Effector memory CD4-positive, alpha-beta T cell (primary cell): ENCODE data around the gene MAT1A.
"Not testable (repeated sequence)": the region's sequence is repeated elsewhere in the genome, so short reads cannot be mapped to it uniquely, and the experiment has no call there.

Experiments
- DNase-seq, 3 donors: peaks; one replicate each; pipeline ENCODE4 v3.0.0-alpha.2; 2020
- H3K27ac ChIP-seq: 2 replicates; pipeline ENCODE4 v1.7.0; 2013; ENCODE audit warnings: mild to moderate bottlenecking, low read length, moderate library complexity; ENCODE audit not compliant: insufficient read depth, poor library complexity, severe bottlenecking
- H3K27me3 ChIP-seq: replicated peaks from 2 replicates; pipeline ENCODE4 v1.7.0; 2013; ENCODE audit warnings: mild to moderate bottlenecking, low read length; ENCODE audit not compliant: insufficient read depth, control insufficient read depth, poor library complexity, severe bottlenecking
- H3K36me3 ChIP-seq: 2 replicates; pipeline ENCODE4 v1.7.0; 2013; ENCODE audit warnings: mild to moderate bottlenecking, low read length, moderate library complexity; ENCODE audit not compliant: control insufficient read depth, insufficient read depth
- H3K4me1 ChIP-seq: 2 replicates; pipeline ENCODE4 v1.7.0; 2013; ENCODE audit warnings: low read length, mild to moderate bottlenecking; ENCODE audit not compliant: control insufficient read depth, insufficient read depth, poor library complexity, severe bottlenecking
- H3K4me3 ChIP-seq: 2 replicates; pipeline ENCODE4 v1.7.0; 2013; ENCODE audit warnings: low read length, low read depth, mild to moderate bottlenecking; ENCODE audit not compliant: insufficient read depth, poor library complexity, severe bottlenecking
- H3K9me3 ChIP-seq: 2 replicates; pipeline ENCODE4 v1.7.0; 2013; ENCODE audit warnings: mild to moderate bottlenecking, low read length, moderate library complexity; ENCODE audit not compliant: control insufficient read depth

The MAT1A gene

DNA sequence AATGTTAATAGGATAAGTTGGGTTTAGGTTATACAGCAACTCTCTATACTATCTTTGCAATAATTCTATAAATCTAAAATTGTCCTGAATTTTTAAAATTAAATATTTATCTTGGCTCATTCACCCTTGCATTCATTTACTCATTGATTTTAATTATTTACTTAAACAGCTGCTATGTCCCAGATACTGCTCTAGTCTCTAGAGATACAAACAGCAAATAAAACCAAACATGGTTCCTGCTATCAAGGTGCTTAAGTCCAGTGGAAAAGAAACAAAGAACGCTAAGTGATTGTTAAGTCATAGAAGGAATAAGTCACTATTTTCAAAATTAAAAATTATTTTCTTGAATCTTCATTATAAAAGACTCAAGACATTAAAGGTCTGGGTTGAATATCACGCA is 29.9 kb upstream of the MAT1A start:
- Histone ChIP-seq H3K4me3 (no peak overlapping the region), H3K9me3 (no peaks in the 10 kb centered on the region), H3K4me1 (no peaks in the 10 kb centered on the region), H3K27ac (no peak overlapping the region), H3K27me3 (no peaks in the 10 kb centered on the region), H3K36me3 (no peaks in the 10 kb centered on the region)
- no peak for DNase-seq

GRCh38 chr10:80318742-80319141 is 29.3 kb upstream of the MAT1A start:
- no peaks in the 10 kb centered on the region for H3K27me3 ChIP-seq
- H3K4me3 ChIP-seq, result no peak overlapping the region
- no peak overlapping the region for H3K27ac ChIP-seq
- DNase-seq, result no peak
- no peaks in the 10 kb centered on the region for H3K9me3 ChIP-seq
- no peaks in the 10 kb centered on the region for H3K4me1 ChIP-seq
- H3K36me3 ChIP-seq, result no peaks in the 10 kb centered on the region

GRCh38 chr10:80315391-80315790 is 25.9 kb upstream of the MAT1A start:
- no peaks in the 10 kb centered on the region for H3K36me3 ChIP-seq
- H3K9me3 ChIP-seq, result no peaks in the 10 kb centered on the region
- no peaks in the 10 kb centered on the region for H3K27me3 ChIP-seq
- H3K4me1 ChIP-seq, result no peaks in the 10 kb centered on the region
- no peak overlapping the region for H3K4me3 ChIP-seq
- no peak overlapping the region for H3K27ac ChIP-seq
- no peak for DNase-seq

- no peak overlapping the region for H3K4me3 ChIP-seq
These were observed 24.1 kb upstream of the MAT1A start for GRCh38 chr10:80313523-80313922.

DNA sequence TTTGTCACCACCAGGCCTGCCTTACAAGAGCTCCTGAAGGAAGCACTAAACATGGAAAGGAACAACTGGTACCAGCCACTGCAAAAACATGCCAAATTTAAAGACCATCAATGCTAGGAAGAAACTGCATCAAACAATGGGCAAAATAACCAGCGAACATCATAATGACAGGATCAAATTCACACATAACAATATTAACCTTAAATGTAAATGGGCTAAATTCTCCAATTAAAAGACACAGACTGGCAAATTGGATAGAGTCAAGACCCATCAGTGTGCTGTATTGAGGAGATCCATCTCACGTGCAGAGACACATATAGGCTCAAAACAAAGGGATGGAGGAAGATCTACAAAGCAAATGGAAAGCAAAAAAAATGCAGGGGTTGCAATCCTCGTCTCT is 16.5 kb upstream of the MAT1A start:
- not testable (repeated sequence) for H3K27ac ChIP-seq, H3K9me3 ChIP-seq, H3K27me3 ChIP-seq, H3K4me3 ChIP-seq, DNase-seq, H3K36me3 ChIP-seq, H3K4me1 ChIP-seq

More at GRCh38 chr10:80313523-80313922, 24.1 kb upstream of the MAT1A start:
- Histone ChIP-seq H3K9me3 (no peaks in the 10 kb centered on the region), H3K36me3 (no peaks in the 10 kb centered on the region), H3K27ac (no peak overlapping the region), H3K4me1 (no peaks in the 10 kb centered on the region), H3K27me3 (no peaks in the 10 kb centered on the region)
- DNase-seq, result no peak

DNA sequence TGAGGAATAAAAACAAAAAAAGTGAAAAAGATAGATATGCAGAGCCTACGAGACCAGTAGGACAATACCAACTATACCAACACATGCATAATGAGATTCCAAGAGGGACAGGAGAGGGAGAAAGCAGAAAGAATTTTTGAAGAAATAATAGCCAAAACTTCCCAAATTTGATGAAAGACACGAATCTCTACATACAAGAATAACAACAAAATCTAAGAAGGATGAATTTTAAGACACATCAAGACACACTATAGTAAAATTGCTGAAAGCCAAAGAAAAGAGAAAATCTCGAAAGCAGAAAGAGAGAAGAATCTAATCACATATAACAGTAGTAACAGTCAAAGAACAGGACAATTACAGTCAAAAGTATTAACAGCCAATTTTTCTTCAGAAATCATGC is 7.5 kb upstream of the MAT1A start:
- no peaks in the 10 kb centered on the region for H3K9me3 ChIP-seq
- no peak overlapping the region for H3K27ac ChIP-seq
- no peak overlapping the region for H3K4me3 ChIP-seq
- H3K36me3 ChIP-seq, result no peaks in the 10 kb centered on the region
- peaks cover 4% of the 10 kb centered on the region for H3K27me3 ChIP-seq
- DNase-seq, result no peak
- H3K4me1 ChIP-seq, result no peaks in the 10 kb centered on the region

- Histone ChIP-seq H3K4me1 (no peaks in the 10 kb centered on the region), H3K36me3 (no peaks in the 10 kb centered on the region), H3K27ac (no peak overlapping the region), H3K9me3 (no peaks in the 10 kb centered on the region), H3K4me3 (no peak overlapping the region), H3K27me3 (peaks cover 4% of the 10 kb centered on the region)
- DNase-seq, result no peak
These were observed 3.3 kb upstream of the MAT1A start for GRCh38 chr10:80292607-80293239.

DNA sequence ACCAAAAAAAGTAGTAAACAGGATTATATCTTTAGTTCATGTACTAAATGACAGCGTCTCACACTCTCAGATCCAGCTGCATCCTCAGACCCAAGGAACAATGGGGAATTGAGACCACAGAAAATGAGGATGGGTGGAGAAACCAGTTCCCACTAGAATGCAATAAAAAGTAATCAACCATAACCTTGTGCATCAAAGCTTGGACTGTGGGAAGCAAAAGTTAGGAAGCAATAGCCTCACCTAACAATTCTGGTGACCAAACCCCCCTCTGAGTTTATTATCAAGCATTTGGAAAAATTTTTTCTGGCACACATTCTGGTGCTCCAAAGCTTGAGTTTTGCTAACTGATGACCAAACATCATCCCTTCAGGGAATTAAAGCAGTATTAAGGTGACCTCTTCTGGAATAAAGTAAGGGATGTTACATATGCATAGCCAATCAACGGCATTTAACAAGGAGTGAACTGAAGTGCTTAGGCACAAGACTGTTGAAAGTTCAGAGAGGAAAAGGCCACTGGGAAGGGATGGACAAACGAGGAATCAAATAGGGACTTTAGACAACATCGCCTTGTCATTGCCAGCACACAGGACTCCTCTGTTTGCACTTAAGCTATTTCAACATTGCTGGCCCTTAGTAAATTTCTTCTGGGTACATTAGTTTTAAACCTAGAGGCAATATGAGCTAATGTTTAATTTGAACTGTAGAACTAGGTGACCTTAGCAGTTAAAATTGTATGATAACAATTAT is 1.2 kb upstream of the MAT1A start:
- Histone ChIP-seq H3K27ac (no peak overlapping the region), H3K27me3 (peaks cover 4% of the 10 kb centered on the region), H3K9me3 (no peaks in the 10 kb centered on the region), H3K4me3 (no peak overlapping the region), H3K4me1 (no peaks in the 10 kb centered on the region), H3K36me3 (no peaks in the 10 kb centered on the region)
- DNase-seq, result no peak

DNA sequence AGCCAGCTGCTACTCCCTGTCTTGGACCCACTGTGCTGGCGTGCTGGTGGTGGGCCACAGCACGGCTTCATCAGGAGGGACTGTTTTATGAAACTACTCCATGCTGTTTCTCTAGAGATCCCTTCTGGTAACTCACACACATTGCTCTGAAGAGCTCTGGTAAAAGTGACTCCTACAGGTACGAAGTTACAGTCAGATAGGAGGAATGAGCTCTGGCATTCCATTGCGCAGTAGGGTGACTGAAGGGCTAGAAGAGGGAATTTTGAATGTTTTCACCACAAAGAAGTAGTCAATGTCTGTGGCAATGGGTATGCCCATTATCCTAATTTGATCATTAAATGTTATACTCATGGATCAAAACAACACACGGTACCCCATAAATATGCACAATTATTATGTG is 609 bp downstream of the MAT1A start:
- no peaks in the 10 kb centered on the region for H3K9me3 ChIP-seq
- H3K4me1 ChIP-seq, result no peaks in the 10 kb centered on the region
- no peak overlapping the region for H3K27ac ChIP-seq
- no peaks in the 10 kb centered on the region for H3K36me3 ChIP-seq
- H3K4me3 ChIP-seq, result no peak overlapping the region
- H3K27me3 ChIP-seq, result peaks cover 4% of the 10 kb centered on the region
- DNase-seq, result no peak

GRCh38 chr10:80284522-80284921 is 4.9 kb downstream of the MAT1A start:
- Histone ChIP-seq H3K9me3 (no peaks in the 10 kb centered on the region), H3K27me3 (no peaks in the 10 kb centered on the region), H3K27ac (no peak overlapping the region), H3K36me3 (no peaks in the 10 kb centered on the region), H3K4me3 (no peak overlapping the region), H3K4me1 (no peaks in the 10 kb centered on the region)
- no peak for DNase-seq
